ENCODE results near the gene HOXA5.

The HOXA5 gene

DNA sequence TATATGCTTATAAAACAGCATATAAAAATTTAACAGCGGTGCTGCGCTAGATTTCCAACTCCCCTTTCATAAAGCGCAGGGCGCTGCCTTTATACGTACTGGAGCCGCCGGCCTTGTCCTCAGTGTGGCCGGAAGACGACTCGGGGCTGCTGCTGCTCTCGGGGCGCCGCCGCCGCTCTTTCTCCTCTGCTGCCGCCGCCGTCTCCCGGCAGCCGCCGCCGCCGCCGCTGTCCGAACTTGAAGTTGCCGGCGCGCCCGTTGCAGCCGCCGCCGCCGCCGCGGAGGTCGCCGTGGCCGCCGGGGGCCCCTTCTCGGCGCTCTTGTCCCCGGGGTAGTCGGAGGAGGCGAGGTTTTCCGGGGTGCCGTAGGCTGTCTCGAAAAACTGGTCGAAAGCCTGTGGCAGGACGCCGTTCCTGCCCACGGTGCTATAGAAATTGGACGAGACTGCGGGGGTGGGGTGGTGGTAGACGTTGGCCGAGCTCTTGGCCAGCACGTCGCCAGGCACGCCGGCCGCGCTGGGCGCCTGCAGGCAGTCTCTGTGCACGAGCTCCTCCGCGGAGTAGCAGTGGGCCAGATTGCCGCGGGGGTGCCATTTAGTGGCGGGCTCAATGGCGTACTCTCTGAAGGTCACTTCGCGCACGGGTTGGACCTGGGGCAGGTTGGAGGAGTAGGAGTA lies 41.0 kb upstream of the HOXA5 start:
- TF ChIP-seq, protein P1, sequence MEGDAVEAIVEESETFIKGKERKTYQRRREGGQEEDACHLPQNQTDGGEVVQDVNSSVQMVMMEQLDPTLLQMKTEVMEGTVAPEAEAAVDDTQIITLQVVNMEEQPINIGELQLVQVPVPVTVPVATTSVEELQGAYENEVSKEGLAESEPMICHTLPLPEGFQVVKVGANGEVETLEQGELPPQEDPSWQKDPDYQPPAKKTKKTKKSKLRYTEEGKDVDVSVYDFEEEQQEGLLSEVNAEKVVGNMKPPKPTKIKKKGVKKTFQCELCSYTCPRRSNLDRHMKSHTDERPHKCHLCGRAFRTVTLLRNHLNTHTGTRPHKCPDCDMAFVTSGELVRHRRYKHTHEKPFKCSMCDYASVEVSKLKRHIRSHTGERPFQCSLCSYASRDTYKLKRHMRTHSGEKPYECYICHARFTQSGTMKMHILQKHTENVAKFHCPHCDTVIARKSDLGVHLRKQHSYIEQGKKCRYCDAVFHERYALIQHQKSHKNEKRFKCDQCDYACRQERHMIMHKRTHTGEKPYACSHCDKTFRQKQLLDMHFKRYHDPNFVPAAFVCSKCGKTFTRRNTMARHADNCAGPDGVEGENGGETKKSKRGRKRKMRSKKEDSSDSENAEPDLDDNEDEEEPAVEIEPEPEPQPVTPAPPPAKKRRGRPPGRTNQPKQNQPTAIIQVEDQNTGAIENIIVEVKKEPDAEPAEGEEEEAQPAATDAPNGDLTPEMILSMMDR (IDR thresholded peaks at IDR 0.05) = no peak
- TF ChIP-seq ZFX (IDR thresholded peaks at IDR 0.05; ENCODE audit: borderline replicate concordance) = no peak
- H3K27ac ChIP-seq = no peak overlapping the region

DNA sequence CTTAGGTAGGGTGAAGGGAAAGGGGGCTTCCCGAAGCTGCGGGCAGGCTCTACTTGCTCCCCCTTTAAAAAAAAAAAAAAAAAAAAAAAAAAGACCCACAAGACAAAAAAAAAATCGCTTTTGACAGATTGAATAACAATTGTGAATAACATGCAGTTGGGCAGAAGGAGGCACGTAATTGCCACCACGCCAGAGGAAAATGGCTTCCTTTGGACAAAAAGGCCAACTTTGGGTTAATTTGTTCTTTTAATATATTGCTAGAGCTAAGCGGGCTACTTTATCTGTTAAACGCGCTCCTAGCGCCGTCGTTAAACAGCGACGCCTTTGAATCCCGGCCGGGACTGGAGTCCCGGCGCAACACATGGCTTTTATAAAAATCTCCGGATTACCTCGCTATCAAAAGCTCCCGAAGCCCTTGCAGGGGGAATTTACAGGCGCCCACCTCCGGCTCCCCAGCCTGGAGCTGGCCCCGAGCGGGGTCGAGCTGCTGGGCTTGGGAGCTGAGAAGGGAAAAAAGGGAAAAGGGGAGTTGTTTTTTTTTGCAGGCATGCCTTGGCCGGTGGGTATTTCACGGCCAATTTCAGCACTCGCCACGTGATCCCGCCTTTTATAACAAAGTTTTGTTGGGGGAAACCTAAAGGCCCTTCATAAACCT lies 40.3 kb upstream of the HOXA5 start:
- no peak for TF ChIP-seq ZFX (IDR thresholded peaks at IDR 0.05; ENCODE audit: borderline replicate concordance)
- TF ChIP-seq, protein P1 (IDR thresholded peaks at IDR 0.05) = peak; percentile 28; the same call in 1 of the 2 replicates
- H3K27ac ChIP-seq = no peak overlapping the region

DNA sequence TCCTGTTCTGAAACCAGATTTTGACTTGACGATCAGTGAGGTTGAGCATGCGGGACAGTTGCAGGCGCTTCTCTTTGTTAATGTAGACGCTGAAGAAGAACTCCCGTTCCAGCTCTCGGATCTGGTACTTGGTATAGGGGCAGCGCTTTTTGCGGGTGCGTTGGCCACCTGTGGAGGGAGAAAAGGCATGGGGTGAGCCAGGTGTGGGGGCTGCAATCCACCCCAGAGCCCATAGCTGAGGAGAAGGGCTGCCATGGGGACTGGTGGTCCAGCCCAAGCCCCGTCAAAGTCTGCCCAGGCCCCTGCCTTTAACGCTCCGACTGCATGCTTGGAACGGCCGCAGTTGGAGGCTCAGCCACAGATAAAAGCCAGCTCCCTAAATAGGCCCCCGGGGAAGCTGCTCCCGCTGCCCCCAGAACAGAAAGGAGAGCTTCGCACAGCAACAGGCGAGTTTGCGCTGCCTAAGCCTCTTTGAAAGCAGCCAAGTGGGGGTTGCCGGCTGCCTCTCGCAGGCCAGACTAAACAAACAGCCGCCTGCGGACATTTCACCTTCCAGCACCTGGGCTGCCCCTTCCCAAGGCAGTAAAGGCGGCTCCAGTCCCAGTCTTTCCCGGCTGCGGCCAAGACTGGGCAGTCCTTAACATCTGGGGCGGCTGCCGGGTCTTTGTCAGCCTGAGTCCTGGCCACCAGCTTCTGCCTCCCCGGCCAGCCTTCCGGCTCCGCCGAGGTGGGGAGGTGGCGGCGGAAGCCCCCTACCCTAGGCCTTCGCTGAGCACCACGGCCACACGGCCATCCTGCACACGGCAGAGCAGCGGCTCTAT lies 39.6 kb upstream of the HOXA5 start:
- no peak overlapping the region for H3K27ac ChIP-seq
- TF ChIP-seq, protein P1 (IDR thresholded peaks at IDR 0.05) = no peak
- no peak for TF ChIP-seq ZFX (IDR thresholded peaks at IDR 0.05; ENCODE audit: borderline replicate concordance)

DNA sequence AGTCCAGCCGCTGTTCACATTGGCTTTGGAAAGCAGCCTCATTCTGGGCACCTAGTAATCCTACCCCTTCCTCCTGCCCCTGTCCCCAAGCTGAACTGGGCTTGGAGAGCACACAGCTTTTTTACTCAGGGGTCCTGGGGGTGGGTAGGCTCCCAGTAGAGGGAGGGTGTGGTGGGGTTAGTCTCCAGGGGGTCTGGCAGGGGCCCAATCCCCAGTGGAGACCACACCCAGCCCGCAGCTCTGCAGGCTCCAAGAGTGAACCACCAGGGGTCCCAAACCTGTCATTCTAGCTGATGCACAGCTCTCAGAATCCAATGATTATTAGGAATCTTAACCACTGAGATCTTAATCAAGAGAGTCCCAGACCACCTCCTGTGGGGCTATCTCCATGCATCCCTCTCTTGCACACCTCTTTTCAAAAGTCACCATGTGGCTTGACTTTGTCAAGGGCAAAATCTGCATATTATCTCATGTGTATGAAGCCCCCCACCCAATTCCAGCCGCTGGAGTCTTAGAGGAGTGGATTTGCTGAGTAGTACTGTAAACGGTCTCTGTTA lies 38.9 kb upstream of the HOXA5 start:
- no peak overlapping the region for H3K27ac ChIP-seq
- TF ChIP-seq, protein P1 (IDR thresholded peaks at IDR 0.05) = no peak
- TF ChIP-seq ZFX (IDR thresholded peaks at IDR 0.05; ENCODE audit: borderline replicate concordance) = no peak

DNA sequence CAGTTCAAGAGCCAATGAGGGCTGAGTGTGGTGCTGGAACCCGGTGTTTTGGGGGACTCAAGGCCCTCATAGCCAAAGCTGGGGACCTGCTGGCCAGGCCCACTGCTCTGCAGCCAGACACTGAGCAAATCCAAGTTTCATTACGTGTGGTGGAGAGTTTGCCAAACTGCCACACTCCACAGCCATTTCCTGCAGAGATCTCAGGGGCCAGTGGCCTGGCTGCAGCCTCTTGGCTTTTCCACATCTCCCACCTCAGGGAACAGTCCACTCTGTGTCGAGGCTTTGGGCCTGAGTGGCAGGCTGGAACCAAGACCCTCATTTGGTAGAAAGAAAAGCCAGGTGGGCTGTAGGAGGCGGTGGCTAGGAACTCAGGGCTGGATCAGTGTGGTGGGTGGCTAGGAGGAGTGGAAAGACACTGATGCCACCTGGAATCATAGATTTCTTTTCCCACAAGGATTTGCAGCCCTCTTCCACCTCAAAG lies 38.4 kb upstream of the HOXA5 start:
- TF ChIP-seq ZFX (IDR thresholded peaks at IDR 0.05; ENCODE audit: borderline replicate concordance) = no peak
- TF ChIP-seq, protein P1 (IDR thresholded peaks at IDR 0.05) = no peak
- no peak overlapping the region for H3K27ac ChIP-seq

DNA sequence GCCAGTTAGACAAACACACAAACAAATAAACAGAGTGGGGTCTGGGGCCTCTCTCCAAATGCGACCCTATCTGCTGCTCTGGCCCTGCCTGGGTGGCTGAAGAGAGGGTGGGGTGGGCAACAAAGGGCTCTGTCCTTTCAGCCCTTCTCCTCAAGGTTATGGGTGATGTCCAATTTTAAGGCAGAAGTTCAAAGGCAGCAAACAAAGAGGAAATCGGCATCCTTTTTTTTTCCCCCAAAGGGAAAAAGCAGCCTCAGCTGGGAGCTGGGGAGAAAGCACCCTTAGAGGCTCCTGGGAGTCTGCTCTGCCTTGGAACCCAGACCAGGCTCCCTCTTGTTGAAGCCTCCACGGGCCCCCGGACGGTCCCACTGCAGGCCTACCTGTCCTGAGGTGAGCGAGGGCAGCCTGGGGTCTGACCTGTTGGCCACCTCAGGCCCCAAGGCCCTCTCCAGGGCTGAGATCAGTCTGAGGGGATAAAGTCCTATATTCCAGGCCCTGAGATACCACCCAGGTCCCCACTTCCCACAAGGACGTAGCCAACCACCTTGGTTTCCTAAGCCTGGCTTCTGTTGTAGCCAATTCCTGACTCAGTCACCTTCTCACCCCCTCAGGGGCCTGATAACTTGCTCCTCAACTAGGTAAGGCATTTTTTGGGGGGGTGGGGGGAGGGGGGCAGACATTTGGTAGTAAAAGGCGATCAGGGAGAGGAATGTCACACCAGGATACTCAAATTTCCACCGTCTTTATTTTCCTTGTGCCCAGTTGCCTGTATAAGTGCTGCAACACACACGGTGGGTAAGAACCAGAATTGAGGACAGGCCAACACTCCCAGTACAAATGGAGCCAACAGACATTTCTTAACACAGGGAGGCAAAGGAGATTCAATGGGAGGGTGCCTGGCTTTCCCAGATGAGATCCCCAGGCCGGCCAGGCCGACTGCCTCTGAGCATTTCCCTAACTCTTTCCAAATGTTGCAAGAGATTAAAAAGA lies 37.2 kb upstream of the HOXA5 start:
- peak overlapping the region; percentile 46; the same call in 1 of the 2 replicates for H3K27ac ChIP-seq
- TF ChIP-seq ZFX (IDR thresholded peaks at IDR 0.05; ENCODE audit: borderline replicate concordance) = no peak
- TF ChIP-seq, protein P1 (IDR thresholded peaks at IDR 0.05) = no peak

Data from 22Rv1 (cell line).